ENCODE measurements around the gene SPATS2L.

DNA sequence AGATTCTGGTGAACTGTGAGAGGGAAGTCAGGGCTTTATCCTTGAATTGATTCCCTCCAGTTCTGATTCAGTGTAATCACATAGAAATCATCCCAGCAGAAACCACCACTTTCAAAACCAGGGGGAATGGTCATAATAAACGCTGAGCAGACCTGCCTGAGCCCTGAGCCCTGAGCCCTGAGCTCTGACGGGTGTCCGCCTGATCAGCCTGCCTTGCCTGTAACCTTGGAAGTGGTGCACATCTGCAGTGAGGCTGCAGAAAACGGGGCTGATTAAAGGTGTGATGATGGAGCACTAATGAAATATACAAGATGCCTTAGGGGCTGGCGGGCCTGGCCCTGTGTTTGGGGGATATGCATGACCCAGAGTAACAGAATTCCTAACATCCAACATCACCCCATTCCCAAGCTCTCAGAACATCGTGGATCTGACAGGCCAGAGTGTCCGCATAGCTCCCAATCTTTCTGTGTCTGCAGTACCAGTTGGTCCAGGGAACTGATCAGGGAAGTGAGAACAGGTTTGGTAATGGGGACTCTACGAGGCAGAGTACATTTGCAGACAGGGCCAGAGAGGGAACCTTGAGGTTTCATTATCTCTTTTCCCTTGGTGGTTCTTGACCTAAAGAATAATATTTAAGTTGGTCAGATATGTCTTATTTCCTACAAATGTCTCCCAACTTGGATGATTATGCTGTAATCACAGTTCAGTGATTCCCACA, 165.6 kb downstream of the SPATS2L start:
- TF ChIP-seq, protein P1, sequence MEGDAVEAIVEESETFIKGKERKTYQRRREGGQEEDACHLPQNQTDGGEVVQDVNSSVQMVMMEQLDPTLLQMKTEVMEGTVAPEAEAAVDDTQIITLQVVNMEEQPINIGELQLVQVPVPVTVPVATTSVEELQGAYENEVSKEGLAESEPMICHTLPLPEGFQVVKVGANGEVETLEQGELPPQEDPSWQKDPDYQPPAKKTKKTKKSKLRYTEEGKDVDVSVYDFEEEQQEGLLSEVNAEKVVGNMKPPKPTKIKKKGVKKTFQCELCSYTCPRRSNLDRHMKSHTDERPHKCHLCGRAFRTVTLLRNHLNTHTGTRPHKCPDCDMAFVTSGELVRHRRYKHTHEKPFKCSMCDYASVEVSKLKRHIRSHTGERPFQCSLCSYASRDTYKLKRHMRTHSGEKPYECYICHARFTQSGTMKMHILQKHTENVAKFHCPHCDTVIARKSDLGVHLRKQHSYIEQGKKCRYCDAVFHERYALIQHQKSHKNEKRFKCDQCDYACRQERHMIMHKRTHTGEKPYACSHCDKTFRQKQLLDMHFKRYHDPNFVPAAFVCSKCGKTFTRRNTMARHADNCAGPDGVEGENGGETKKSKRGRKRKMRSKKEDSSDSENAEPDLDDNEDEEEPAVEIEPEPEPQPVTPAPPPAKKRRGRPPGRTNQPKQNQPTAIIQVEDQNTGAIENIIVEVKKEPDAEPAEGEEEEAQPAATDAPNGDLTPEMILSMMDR (IDR thresholded peaks at IDR 0.05), result no peak
- no peak for TF ChIP-seq SP1 (CRISPR knock-in tag; conservative IDR thresholded peaks at IDR 0.05)
